WERI-Rb-1 (cell line): ENCODE data around the gene MT1X.

Source experiments
- DNase-seq: peaks from one replicate; pipeline ENCODE4 v3.0.0-alpha.2; 2020
- H3K27ac ChIP-seq: fragments of 250-450 bp; sonication (Bioruptor Pico); 2 replicates; pipeline ENCODE4 v1.5.1; 2020; ENCODE audit warnings: mild to moderate bottlenecking, moderate library complexity
- H3K27me3 ChIP-seq: fragments of 250-450 bp; sonication (Bioruptor Pico); 2 replicates; pipeline ENCODE4 v1.5.1; 2021; ENCODE audit warnings: mild to moderate bottlenecking, low read depth, moderate library complexity; ENCODE audit not compliant: insufficient read depth, severe bottlenecking
- H3K36me3 ChIP-seq: fragments of 250-450 bp; sonication (Bioruptor Pico); 2 replicates; pipeline ENCODE4 v1.5.1; 2020; ENCODE audit warnings: mild to moderate bottlenecking, moderate library complexity
- H3K4me3 ChIP-seq: 2 replicates; pipeline ENCODE4 v1.5.1; 2011; ENCODE audit warnings: low read depth, mild to moderate bottlenecking, control low read depth, low read length
- H3K9me3 ChIP-seq: fragments of 250-450 bp; sonication (Bioruptor Pico); 2 replicates; pipeline ENCODE4 v1.5.1; 2021; ENCODE audit warnings: mild to moderate bottlenecking, moderate library complexity; ENCODE audit not compliant: severe bottlenecking
- TF ChIP-seq, protein P1 (sequence below): IDR thresholded peaks from 2 replicates; pipeline ENCODE4 v1.5.1; 2011; ENCODE audit warnings: low read depth, mild to moderate bottlenecking, control low read depth, inconsistent platforms, low read length

The MT1X gene

DNA sequence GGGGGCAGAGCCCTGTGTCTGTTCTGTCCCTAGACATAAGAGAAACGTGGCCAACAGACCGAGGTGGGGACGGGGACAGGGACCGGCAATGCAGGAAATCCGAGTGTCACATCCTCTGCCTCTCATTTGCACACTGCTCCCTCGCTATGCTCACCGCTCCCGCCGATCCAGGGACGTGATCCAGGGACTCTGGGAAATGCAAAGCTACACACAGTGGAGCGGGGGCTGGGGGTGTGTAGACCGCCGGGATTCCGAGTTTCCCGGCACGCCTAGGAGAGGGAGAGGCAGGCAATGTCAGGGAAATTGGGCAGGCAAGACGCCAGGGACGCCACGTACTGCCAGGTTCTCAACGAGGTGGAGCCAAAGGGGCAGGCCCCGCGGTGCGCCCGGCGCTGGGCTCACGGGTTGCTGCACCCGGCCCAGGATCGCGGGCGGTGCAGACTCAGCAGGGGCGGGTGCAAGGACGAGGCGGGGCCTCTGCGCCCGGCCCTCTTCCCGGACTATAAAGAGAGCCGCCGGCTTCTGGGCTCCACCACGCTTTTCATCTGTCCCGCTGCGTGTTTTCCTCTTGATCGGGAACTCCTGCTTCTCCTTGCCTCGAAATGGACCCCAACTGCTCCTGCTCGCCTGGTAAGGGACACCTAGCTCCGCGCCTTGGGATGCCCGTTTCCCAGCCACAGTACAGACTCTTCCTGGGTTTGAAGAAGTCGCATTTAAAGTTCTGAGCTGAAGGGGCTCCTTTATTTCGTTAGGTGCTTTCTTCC lies at the start of gene MT1X:
Gene MT1X, plus strand, starts transcription at position 532 of the 764 bp plus-strand sequence. Its CDS starts 71 bp downstream, at position 603.
- Histone ChIP-seq H3K36me3 (no peaks in the 10 kb centered on the region), H3K4me3 (peak within 1 kb of the TSS; percentile 78), H3K27me3 (no peaks in the 10 kb centered on the region), H3K9me3 (no peaks in the 10 kb centered on the region), H3K27ac (peak within 1 kb of the TSS; percentile 86)
- TF ChIP-seq, protein P1, sequence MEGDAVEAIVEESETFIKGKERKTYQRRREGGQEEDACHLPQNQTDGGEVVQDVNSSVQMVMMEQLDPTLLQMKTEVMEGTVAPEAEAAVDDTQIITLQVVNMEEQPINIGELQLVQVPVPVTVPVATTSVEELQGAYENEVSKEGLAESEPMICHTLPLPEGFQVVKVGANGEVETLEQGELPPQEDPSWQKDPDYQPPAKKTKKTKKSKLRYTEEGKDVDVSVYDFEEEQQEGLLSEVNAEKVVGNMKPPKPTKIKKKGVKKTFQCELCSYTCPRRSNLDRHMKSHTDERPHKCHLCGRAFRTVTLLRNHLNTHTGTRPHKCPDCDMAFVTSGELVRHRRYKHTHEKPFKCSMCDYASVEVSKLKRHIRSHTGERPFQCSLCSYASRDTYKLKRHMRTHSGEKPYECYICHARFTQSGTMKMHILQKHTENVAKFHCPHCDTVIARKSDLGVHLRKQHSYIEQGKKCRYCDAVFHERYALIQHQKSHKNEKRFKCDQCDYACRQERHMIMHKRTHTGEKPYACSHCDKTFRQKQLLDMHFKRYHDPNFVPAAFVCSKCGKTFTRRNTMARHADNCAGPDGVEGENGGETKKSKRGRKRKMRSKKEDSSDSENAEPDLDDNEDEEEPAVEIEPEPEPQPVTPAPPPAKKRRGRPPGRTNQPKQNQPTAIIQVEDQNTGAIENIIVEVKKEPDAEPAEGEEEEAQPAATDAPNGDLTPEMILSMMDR = no peak
- peak; percentile 88 for DNase-seq

DNA sequence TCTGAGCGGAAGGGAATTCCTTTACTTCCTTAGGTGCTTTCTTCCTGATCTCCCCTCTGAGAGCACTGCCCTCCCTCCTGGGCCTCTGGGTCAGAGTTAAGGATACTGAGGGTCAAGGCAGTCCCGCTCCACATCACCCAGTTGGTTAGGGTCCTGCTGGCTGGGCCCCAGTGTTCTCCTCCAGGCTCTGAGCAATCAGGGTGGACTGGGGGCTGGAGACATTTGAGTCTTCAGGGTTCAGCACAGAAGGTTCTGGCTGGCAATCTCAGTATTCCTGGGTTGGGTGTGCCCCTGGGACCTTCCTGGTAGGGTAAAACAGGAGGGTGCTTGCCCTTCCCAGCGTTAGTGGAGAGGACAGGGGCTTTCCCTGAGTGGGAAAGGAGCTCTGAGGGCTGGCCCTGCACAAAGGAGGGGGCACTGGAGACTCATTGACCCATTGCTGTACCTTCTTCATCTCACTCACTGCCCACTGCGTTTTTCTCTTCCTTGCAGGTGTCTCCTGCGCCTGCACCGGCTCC lies 49.4 kb upstream of the MT1X start:
- H3K36me3 ChIP-seq = no peaks in the 10 kb centered on the region
- no peaks in the 10 kb centered on the region for H3K9me3 ChIP-seq
- DNase-seq = no peak
- no peaks in the 10 kb centered on the region for H3K27me3 ChIP-seq
- H3K4me3 ChIP-seq = no peak overlapping the region
- TF ChIP-seq, protein P1 = no peak
- H3K27ac ChIP-seq = no peak overlapping the region

DNA sequence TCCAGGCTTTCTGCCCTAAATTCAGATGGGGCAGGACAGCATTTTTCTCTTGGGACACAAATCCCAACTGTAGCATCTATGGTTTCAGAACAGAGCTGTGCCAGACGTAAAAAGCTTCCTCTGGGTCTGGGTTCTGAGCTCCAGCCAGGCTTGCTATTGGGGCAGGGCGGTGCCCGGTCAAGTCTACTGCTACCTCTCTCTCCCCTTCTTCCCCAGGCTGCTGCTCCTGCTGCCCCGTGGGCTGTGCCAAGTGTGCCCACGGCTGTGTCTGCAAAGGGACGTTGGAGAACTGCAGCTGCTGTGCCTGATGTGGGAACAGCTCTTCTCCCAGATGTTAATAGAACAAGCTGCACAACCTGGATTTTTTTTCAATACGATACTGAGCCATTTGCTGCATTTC lies 48.7 kb upstream of the MT1X start:
- TF ChIP-seq, protein P1 = no peak
- Histone ChIP-seq H3K9me3 (no peaks in the 10 kb centered on the region), H3K4me3 (no peak overlapping the region), H3K36me3 (no peaks in the 10 kb centered on the region), H3K27ac (no peak overlapping the region), H3K27me3 (no peaks in the 10 kb centered on the region)
- DNase-seq = no peak

DNA sequence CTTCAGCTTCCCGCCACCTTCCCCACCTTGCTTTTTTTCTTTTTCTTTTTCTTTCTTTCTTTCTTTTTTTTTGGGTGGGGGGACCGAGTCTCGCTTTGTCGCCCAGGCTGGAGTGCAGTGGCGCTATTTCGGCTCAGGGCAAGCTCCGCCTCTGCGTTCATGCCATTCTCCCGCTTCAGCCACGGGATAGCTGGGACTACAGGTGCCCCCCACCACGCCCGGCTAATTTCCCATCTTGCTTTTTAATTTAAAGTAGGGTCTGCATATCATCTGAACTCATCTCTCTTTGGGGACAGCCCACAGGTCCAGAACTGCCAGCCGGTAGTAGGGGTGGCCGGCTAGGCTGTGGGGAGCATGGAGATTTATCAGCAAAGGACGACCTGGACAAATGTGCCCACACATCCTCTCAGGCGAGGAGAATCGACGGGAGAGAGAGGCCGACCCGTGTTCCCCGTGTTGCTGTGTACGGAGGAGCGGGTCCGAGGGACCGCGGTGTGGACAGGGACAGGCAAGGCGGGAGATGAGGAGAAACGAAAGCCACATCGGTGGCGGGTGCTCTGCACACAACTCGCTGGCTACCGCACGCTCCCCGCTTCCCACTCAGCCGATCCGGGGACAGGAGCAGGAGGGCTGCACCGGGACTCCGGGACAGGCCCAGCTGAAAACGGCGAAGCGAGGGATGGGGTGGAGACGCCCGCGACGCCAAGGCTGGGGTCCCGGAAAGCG lies 47.4 kb upstream of the MT1X start:
- TF ChIP-seq, protein P1 = no peak
- no peaks in the 10 kb centered on the region for H3K36me3 ChIP-seq
- no peaks in the 10 kb centered on the region for H3K9me3 ChIP-seq
- H3K4me3 ChIP-seq = no peak overlapping the region
- no peaks in the 10 kb centered on the region for H3K27me3 ChIP-seq
- DNase-seq = no peak
- no peak overlapping the region for H3K27ac ChIP-seq

DNA sequence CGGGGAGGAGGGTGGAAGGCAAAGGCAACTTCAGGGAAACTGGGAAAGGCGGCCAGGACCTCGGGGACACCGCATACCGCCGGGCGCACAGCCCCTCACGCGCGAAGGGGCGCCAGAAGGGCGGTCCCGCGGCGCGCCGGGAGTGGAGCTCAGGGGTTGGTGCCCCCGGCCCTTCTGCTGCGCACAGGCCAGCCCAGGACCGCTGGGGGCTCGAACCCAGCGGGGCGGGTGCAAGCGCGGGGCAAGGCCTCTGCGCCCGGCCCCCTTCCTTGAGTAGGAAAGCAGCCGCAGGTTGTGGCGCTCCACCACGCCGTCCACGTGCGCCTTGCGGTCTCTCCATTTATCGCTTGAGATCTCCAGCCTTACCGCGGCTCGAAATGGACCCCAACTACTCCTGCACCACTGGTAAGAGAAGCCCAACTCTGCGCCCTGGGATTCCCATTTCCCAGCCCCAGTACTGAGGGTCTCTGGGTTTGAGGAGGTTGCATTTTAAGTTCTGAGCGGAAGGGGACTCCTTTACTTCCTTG lies 46.8 kb upstream of the MT1X start:
- H3K27ac ChIP-seq = no peak overlapping the region
- H3K4me3 ChIP-seq = no peak overlapping the region
- no peaks in the 10 kb centered on the region for H3K9me3 ChIP-seq
- H3K27me3 ChIP-seq = no peaks in the 10 kb centered on the region
- DNase-seq = no peak
- TF ChIP-seq, protein P1 = no peak
- no peaks in the 10 kb centered on the region for H3K36me3 ChIP-seq
